Left lung (tissue), 10 donors: ENCODE results near the gene KLHL28. TPM values are rescaled to one million over a fixed set of nuclear protein-coding genes. Genes with fewer than 3 reads are reported as not detected.

Experiments used
- ATAC-seq: fragments of 200-7000 bp; cut with Tn5 transposase; one replicate; pipeline ENCODE4 v1.9.1; 2020; ENCODE audit warnings: moderate library complexity
- DNase-seq, 4 donors: peaks; one replicate each; pipeline ENCODE4 v3.0.0-alpha.2; 2013 to 2020
- H3K27ac ChIP-seq, 2 donors: fragments of 200-600 bp; sonication (generic) in 1 of 2; one replicate each; pipeline versions ENCODE4 v1.5.0 to v1.8.0; 2020 to 2021
- H3K27me3 ChIP-seq, 2 donors: fragments of 200-600 bp; sonication (generic) in 1 of 2; one replicate each; pipeline versions ENCODE4 v1.5.0 to v1.8.0; 2020 to 2021
- H3K36me3 ChIP-seq, 2 donors: fragments of 200-600 bp; sonication (generic) in 1 of 2; one replicate each; pipeline versions ENCODE4 v1.5.0 to v1.8.0; 2020 to 2021
- H3K4me1 ChIP-seq, 2 donors: fragments of 200-600 bp; one replicate each; pipeline ENCODE4 v1.8.0; 2021
- H3K4me3 ChIP-seq, 2 donors: fragments of 200-600 bp; sonication (generic) in 1 of 2; one replicate each; pipeline versions ENCODE4 v1.5.0 to v1.8.0; 2020 to 2021; ENCODE audit warnings: mild to moderate bottlenecking in 1 of 2
- H3K9me3 ChIP-seq, 2 donors: fragments of 200-600 bp; sonication (generic) in 1 of 2; one replicate each; pipeline versions ENCODE4 v1.5.0 to v1.8.0; 2020 to 2021
- intact Hi-C, 2 donors: fragments of 100-400 bp; cut with DNase I; formaldehyde crosslinking; loops; one replicate each; pipeline versions ENCODE4 v1.11.2 to v1.14.2; 2022
- polyA plus RNA-seq, 6 donors: library from polyadenylated mRNA; unstranded; fragments of 120-200 nt; gene quantifications; one replicate each; pipeline ENCODE4 v1.2.1, GENCODE V29; 2013; ENCODE audit not compliant: insufficient read length in 6 of 6
- total RNA-seq, 2 donors: library from RNA; stranded (reverse); fragmentation: NEBNext Ultra II Directional; extraction: Animal tissue kit (Norgen Biotek cat#: 25700); gene quantifications; one replicate each; pipeline ENCODE4 v1.2.1, GENCODE V29; 2021
- TF ChIP-seq, protein P1 (sequence below), 2 donors: fragments of 200-600 bp; sonication (generic) in 1 of 2; IDR thresholded peaks; one replicate each; pipeline versions ENCODE4 v1.5.0 to v1.8.0; 2021; ENCODE audit warnings: antibody characterized with exemption in 2 of 2
- donor health status: DM: no; HTN: yes; CAD: no.
- donor health status: DM: no; HTN: no; CAD: no.

Gene KLHL28
- total and polyA plus RNA-seq, 8 donors = 14.7 to 22.1 (median 17.8) TPM

DNA sequence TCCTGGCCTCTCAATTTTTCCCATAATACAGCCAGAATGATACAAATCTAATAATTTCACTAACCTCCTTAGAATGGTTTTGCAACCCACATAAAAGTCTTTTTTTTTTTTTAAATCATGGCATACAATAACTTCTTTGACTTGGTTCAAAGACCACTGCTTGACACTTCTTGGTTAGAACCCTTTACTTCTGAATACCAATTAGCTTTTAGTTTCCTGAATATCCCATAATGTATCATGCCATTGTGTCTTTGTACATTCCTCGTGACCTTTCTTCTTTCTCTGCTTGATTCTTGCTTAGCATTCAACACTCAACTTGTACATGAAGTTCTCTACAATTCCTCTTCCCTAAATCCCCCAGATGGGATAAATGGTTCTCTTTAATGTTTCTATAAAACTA lies 19.3 kb downstream of the KLHL28 start:
- peaks cover 0 to 81% of the 10 kb centered on the region in 2 donors for H3K36me3 ChIP-seq
- H3K27ac ChIP-seq = no peak overlapping the region
- peaks cover 0 to 5% of the 10 kb centered on the region in 2 donors for H3K9me3 ChIP-seq
- intact Hi-C loops = no loop called here
- no peak for ATAC-seq
- no peak overlapping the region for H3K4me3 ChIP-seq
- DNase-seq = no peak
- H3K27me3 ChIP-seq = no peaks in the 10 kb centered on the region
- no peaks in the 10 kb centered on the region for H3K4me1 ChIP-seq
- TF ChIP-seq, protein P1, sequence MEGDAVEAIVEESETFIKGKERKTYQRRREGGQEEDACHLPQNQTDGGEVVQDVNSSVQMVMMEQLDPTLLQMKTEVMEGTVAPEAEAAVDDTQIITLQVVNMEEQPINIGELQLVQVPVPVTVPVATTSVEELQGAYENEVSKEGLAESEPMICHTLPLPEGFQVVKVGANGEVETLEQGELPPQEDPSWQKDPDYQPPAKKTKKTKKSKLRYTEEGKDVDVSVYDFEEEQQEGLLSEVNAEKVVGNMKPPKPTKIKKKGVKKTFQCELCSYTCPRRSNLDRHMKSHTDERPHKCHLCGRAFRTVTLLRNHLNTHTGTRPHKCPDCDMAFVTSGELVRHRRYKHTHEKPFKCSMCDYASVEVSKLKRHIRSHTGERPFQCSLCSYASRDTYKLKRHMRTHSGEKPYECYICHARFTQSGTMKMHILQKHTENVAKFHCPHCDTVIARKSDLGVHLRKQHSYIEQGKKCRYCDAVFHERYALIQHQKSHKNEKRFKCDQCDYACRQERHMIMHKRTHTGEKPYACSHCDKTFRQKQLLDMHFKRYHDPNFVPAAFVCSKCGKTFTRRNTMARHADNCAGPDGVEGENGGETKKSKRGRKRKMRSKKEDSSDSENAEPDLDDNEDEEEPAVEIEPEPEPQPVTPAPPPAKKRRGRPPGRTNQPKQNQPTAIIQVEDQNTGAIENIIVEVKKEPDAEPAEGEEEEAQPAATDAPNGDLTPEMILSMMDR (IDR thresholded peaks at IDR 0.05) = no peak

DNA sequence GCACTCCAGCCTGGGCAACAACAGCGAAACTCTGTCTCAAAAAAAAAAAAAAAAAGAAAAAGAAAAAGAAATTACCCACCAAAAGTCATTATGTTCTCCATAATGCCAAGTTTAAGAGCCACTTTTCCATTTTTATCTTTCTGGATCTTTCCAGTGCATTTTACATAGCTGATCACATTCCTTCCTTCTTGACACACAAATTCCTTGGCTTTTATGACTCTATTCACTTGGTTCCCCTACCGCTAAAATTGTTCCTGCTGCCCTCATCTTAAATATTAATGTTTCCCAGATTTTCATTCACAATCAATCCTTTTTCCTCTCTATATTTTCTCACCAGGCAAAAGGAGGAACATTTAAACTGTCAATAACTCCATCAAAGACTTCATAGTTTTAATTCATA lies 20.2 kb downstream of the KLHL28 start:
- no peaks in the 10 kb centered on the region for H3K4me1 ChIP-seq
- ATAC-seq = no peak
- no peaks in the 10 kb centered on the region for H3K9me3 ChIP-seq
- no peaks in the 10 kb centered on the region for H3K27me3 ChIP-seq
- intact Hi-C loops = no loop called here
- no peak overlapping the region for H3K4me3 ChIP-seq
- TF ChIP-seq, protein P1 (IDR thresholded peaks at IDR 0.05) = no peak
- no peak overlapping the region for H3K27ac ChIP-seq
- H3K36me3 ChIP-seq = peaks cover 0 to 77% of the 10 kb centered on the region in 2 donors
- DNase-seq = no peak

DNA sequence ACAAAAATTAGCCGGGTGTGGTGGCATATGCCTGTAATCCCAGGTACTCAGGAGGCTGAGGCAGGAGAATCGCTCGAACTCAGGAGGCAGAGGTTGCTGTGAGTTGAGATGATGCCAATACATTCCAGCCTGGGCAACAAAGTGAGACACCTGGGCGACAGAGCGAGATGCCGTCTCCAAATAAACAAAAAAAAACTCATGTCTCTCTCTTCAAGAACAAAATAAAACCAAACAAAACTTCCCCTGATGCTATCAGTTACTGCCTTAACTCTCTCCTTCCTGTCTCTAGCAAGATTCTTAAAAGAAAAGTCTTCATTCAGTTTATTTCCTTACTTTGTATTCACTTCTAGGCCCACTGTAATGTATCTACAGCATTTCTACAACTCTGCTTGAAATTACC lies 20.8 kb downstream of the KLHL28 start:
- H3K27ac ChIP-seq = no peak overlapping the region
- H3K9me3 ChIP-seq = no peaks in the 10 kb centered on the region
- TF ChIP-seq, protein P1 (IDR thresholded peaks at IDR 0.05) = no peak
- ATAC-seq = no peak
- no peaks in the 10 kb centered on the region for H3K4me1 ChIP-seq
- H3K36me3 ChIP-seq = peaks cover 0 to 80% of the 10 kb centered on the region in 2 donors
- intact Hi-C loops = no loop called here
- DNase-seq = no peak
- H3K27me3 ChIP-seq = no peaks in the 10 kb centered on the region
- H3K4me3 ChIP-seq = no peak overlapping the region

GRCh38 chr14:44940211-44940610 lies 21.5 kb downstream of the KLHL28 start:
- intact Hi-C loops = no loop called here
- H3K4me1 ChIP-seq = no peaks in the 10 kb centered on the region
- H3K27me3 ChIP-seq = no peaks in the 10 kb centered on the region
- H3K9me3 ChIP-seq = no peaks in the 10 kb centered on the region
- TF ChIP-seq, protein P1 (IDR thresholded peaks at IDR 0.05) = no peak
- H3K36me3 ChIP-seq = peaks cover 0 to 74% of the 10 kb centered on the region in 2 donors
- no peak overlapping the region for H3K27ac ChIP-seq
- no peak for ATAC-seq
- no peak for DNase-seq
- no peak overlapping the region for H3K4me3 ChIP-seq

- intact Hi-C loops = no loop called here
- Histone ChIP-seq H3K9me3 (no peaks in the 10 kb centered on the region), H3K27ac (no peak overlapping the region), H3K27me3 (no peaks in the 10 kb centered on the region), H3K36me3 (peaks cover 0 to 56% of the 10 kb centered on the region in 2 donors), H3K4me3 (no peak overlapping the region), H3K4me1 (no peaks in the 10 kb centered on the region)
- ATAC-seq = no peak
- no peak for DNase-seq
- TF ChIP-seq, protein P1 (IDR thresholded peaks at IDR 0.05) = no peak
These were observed 24.2 kb downstream of the KLHL28 start for GRCh38 chr14:44937547-44937946.
